Effector CD4-positive, alpha-beta T cell (primary cell): Measurements from ENCODE around the gene NUDCD2.
A peak's percentile ranks its signal among the peaks of the same experiment; 100 is the strongest.
"Not testable (repeated sequence)": the region's sequence is repeated elsewhere in the genome, so short reads cannot be mapped to it uniquely, and the experiment has no call there.

Experiments used
- DNase-seq: peaks from one replicate; pipeline ENCODE4 v3.0.0-alpha.2; 2020

Gene NUDCD2

DNA sequence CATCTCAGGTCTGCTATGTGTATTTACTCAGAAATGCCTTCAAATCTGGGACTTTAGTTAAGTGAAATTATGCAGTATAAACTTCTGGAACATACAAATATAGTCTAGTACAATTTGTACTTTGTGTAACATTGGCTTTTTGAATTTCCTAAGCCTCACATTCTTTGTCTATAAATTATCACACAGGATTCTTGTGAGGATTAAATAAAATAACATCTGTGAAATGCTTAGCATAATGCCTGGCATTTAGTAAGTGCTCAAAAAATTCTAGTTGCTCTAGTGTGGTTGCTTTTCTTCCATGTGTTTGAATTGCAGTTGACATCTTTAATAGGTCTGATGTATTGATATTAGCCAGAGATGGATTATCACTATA, 3.1 kb upstream of the NUDCD2 start:
- no peak for DNase-seq

GRCh38 chr5:163460562-163461171, 765 bp upstream of the NUDCD2 start, which contains the start of gene HMMR:
HMMR (plus strand) TSS chr5:163460632; CDS start chr5:163460693, 61 bp downstream.
- no peak for DNase-seq

- DNase-seq, result no peak
Measured at GRCh38 chr5:163459462-163459818, 462 bp downstream of the NUDCD2 start.

- no peak for DNase-seq
Measured at GRCh38 chr5:163458778-163459385, 1.0 kb downstream of the NUDCD2 start.

- no peak for DNase-seq
Measured at GRCh38 chr5:163456840-163457239, 3.1 kb downstream of the NUDCD2 start.

DNA sequence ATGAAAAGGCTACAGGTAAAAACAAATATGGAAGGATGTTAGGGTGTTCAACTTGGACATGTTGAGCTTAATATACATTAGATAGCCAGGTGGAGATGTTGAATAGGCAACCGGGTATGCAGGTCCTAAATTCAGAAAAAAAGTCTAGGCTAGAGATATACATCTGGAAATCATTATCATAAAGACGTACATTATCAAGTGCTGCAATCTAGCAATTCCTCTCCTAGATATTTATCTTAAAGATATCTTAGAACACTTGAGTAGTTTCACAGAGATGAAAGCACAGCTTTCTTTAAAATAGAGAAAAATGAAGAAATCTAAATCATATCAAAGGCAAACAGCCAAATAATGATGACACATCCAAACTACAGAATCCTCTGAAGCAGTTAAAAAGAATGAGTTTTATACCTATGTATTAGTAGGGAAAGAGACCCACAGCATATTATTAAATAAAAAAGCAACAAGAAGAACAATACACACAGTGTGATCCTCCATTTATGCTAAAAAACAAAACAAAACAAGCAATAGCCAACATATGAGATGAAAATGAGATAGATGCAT, 3.8 kb downstream of the NUDCD2 start:
- no peak for DNase-seq

DNA sequence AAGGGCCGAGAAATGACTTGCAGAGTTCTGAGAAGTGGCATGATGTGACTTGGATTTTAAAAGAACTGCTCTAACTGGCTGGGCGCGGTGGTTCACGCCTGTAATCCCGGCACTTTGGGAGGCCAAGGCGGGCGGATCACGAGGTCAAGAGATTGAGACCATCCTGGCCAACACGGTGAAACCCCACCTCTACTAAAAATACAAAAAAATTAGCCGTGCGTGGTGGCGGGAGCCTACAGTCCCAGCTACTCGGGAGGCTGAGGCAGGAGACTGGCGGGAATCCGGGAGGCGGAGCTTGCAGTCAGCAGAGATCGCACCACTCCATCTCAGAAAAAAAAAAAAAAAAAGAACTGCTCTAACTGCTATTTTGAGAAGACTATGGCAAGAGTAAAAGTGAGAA, 4.5 kb downstream of the NUDCD2 start:
- DNase-seq, result not testable (repeated sequence)

DNA sequence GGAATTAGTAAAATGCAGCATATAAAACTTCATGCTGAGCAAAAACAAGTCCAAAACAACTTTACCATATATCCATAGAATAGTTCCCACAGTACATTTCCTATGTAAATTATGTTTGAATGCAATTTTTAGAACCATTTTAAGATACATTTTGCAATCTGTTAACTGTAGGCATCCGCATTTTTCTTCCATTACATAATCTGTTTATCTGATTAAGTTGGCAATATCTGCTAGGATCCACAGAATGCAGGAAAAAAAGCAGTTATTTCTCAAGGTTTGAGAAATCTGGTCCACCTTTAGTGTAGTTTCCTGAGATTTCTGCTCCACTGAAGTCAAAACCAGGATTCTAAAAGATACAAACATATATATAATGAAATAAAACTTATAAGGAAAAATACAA, 6.2 kb downstream of the NUDCD2 start:
- no peak for DNase-seq

DNA sequence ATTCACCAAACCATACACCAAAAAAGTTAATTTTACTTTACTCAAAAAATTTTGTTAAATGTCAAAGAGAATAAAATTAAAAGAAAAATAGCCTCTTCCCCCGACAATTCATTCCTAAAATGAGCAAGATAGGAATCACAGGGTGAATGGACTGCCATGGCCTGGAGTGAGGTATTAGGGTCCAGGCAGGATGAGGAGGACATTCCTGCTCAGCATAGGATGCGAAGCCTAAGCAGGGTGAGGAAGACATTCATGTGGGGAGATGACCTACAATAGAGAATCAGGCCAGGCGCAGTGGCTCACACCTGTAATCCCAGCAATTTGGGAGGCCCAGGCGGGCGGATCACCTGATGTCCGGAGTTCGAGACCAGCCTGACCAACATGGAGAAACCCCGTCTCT, 8.4 kb downstream of the NUDCD2 start:
- DNase-seq, result no peak

DNA sequence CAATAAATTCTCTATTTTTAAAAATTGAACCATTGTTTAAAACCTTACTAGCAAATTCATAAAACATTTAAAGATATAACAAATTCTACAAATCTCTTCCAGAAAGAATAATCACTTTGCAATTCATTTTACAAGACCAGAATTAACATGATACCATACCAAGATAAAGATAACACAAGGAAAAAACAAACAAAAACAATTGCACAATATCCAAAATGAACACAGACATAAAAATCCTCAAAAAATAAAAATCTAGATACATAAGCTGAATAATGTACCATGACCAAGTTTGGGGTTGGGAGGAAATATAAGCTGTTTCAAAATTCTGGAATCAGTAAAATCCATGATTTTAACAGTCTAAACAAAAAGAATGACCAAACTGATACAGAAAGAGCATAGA, 11.4 kb downstream of the NUDCD2 start:
- DNase-seq, result no peak

GRCh38 chr5:163447875-163448274, 12.0 kb downstream of the NUDCD2 start:
- no peak for DNase-seq

- no peak for DNase-seq
Measured at GRCh38 chr5:163447191-163447590, 12.7 kb downstream of the NUDCD2 start.

- no peak for DNase-seq
Measured at GRCh38 chr5:163445345-163445744, 14.6 kb downstream of the NUDCD2 start.

DNA sequence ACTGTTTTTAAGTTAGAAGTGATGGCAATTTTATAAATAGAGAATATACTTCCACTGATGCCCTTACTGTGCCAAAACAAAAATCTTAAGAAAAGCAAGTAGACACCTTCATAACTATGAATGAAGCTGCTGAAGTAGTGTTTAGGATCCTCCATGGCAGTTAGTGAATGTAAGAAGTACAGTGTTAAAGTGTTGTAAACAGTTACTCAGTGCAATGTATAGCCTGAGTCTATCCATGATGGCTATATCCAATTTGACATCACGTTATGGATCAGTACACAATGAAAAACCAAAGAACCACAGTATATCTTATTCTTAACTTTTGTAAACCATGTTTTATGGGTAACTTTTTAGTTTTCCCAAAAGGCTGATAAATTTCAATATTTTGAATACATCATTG, 15.4 kb downstream of the NUDCD2 start:
- DNase-seq, result no peak

GRCh38 chr5:163440954-163441353, 18.9 kb downstream of the NUDCD2 start:
- DNase-seq, result no peak

DNA sequence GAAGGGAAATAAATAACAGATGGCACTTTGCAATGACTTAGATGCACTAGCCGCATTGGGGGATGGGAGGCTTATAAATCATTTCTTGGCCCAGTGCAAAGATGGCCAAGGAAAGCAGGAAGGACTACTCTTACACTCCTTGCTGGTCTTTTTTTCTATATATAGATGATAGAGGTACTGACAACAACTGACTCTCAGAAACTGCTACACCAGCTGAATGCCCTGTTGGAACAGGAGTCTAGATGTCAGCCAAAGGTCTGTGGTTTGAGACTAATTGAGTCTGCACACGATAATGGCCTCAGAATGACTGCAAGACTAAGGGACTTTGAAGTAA, 20.8 kb downstream of the NUDCD2 start:
- no peak for DNase-seq

DNA sequence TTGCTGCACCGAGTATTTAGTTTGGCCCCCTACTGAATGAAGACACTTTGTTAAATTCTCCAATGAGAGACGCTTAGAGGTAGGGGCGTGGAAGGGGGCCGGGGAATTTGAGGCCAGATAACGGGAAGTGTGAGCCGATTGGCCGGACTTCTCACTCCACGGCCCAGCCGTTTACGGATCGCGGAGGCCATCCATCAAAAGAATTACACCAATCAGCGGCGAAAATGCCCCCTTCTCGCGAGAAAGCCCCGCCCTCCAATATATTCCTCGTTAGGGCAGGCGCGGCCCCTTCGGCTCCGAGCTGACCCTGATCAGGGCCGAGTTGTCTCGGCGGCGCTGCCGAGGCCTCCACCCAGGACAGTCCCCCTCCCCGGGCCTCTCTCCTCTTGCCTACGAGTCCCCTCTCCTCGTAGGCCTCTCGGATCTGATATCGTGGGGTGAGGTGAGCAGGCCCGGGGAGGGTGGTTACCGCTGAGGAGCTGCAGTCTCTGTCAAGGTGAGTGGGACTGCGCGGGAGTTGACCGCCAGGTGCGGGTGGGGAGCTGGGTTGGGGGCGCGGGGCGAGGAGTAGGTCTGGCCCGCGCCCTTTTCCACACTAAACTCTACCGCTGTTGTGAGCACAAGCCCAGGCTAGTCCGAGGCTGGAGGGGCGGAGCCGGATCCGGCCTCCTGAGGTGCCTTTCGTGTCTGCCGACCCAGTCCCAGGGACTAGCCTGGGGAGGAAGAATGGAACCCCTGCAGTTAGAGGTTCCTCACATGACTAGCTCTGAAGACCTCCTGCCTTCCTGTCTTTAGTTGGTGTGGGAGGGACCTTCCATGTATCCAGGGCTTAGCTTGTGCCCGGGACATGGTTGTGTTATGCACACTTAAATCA, 22.4 kb downstream of the NUDCD2 start, which contains the start of gene CCNG1:
Gene CCNG1, plus strand, starts transcription at position 287 of the 874 bp plus-strand sequence. CDS start 1,662 bp downstream, outside the sequence.
- peak; percentile 83 for DNase-seq

- DNase-seq, result no peak
Measured at GRCh38 chr5:163437011-163437308, 22.9 kb downstream of the NUDCD2 start.

GRCh38 chr5:163436515-163436914, 23.4 kb downstream of the NUDCD2 start:
- DNase-seq, result no peak

DNA sequence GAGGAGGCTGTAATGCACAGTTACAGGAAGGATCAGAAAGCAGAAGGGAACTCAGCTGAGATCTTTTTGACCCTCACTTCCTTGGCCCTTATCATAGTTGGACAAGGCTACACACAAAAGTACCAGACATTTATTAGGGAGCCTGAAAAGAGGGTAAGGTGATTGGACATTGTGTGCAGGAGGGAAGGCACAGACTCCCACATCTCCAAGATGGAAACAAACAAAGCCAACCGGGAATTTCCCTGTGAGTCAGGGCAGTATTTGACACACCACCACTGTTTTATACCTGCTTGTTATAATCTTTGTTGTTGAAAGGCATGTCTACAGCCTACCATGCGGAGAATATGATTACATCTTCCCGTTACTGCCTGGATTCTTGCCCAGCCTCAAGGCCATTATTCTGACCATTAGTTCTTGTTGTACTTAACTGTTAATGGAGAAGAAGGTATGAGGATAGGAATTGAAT, 25.5 kb downstream of the NUDCD2 start:
- DNase-seq, result no peak

GRCh38 chr5:163433271-163433670, 26.6 kb downstream of the NUDCD2 start:
- no peak for DNase-seq

- no peak for DNase-seq
Measured at GRCh38 chr5:163432544-163432943, 27.4 kb downstream of the NUDCD2 start.

DNA sequence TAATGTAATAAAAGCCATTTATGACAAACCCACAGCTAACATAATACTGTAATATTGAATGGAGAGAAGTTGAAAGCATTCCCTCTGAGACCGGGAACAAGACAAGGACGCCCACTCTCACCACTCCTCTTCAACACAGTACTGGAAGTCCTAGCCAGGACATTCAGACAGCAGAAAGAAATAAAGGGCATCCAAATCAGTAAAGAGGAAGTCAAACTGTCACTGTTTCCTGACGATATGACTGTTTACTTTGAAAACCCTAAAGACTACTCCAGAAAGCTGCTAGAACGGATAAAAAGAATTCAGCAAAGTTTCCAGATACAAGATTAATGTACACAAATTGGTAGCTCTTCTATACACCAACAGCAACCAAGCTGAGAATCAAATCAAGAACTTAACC, 33.8 kb downstream of the NUDCD2 start:
- DNase-seq, result not testable (repeated sequence)

GRCh38 chr5:163424836-163425235, 35.1 kb downstream of the NUDCD2 start:
- no peak for DNase-seq
